Ovary (tissue), 3 donors: ENCODE results near the gene LRGUK.

Source experiments
- EP300 ChIP-seq: sonication (generic); formaldehyde crosslinking; IDR thresholded peaks from one replicate; pipeline ENCODE4 v1.6.1; 2017; ENCODE audit warnings: antibody characterized with exemption
- POLR2A ChIP-seq: fragments of 450-650 bp; IDR thresholded peaks from one replicate; pipeline ENCODE4 v1.6.1; 2017; ENCODE audit warnings: antibody characterized with exemption, mild to moderate bottlenecking, moderate library complexity
- TF ChIP-seq, protein P1 (sequence below), 3 donors: fragments of 450-650 bp in 2 of 3; fragments of 200-600 bp in 1 of 3; IDR thresholded peaks; one replicate each; pipeline versions ENCODE4 v1.5.1 to v1.8.0; 2016 to 2022; ENCODE audit warnings: antibody characterized with exemption in 3 of 3, mild to moderate bottlenecking in 1 of 3
- donor health status: DM: no; HTN: no; CAD: no.

GRCh38 chr7:134278502-134279153 is 151.5 kb downstream of the LRGUK start:
- TF ChIP-seq EP300 (no peak), POLR2A (no peak)
- TF ChIP-seq, protein P1, sequence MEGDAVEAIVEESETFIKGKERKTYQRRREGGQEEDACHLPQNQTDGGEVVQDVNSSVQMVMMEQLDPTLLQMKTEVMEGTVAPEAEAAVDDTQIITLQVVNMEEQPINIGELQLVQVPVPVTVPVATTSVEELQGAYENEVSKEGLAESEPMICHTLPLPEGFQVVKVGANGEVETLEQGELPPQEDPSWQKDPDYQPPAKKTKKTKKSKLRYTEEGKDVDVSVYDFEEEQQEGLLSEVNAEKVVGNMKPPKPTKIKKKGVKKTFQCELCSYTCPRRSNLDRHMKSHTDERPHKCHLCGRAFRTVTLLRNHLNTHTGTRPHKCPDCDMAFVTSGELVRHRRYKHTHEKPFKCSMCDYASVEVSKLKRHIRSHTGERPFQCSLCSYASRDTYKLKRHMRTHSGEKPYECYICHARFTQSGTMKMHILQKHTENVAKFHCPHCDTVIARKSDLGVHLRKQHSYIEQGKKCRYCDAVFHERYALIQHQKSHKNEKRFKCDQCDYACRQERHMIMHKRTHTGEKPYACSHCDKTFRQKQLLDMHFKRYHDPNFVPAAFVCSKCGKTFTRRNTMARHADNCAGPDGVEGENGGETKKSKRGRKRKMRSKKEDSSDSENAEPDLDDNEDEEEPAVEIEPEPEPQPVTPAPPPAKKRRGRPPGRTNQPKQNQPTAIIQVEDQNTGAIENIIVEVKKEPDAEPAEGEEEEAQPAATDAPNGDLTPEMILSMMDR (IDR thresholded peaks at IDR 0.05) = no peak
